Endothelial cell of umbilical vein (primary cell): ENCODE results near the gene IL9.

Experiments used
- CTCF ChIP-seq, 2 donors: IDR thresholded peaks; 1 replicate in 1 of 2; 2 replicates in 1 of 2; pipeline ENCODE4 v1.5.1; 2011; ENCODE audit warnings: low read length in 2 of 2, mild to moderate bottlenecking in 2 of 2, moderate library complexity in 2 of 2, control low read depth in 1 of 2, inconsistent platforms in 1 of 2, low read depth in 1 of 2; ENCODE audit not compliant: insufficient read depth in 1 of 2; ENCODE audit errors: extremely low read depth in 1 of 2
- POLR2A ChIP-seq: IDR thresholded peaks from 2 replicates; pipeline ENCODE4 v1.6.1; 2012; ENCODE audit warnings: low read depth, mild to moderate bottlenecking, control low read depth, low read length
- POLR2AphosphoS5 ChIP-seq: IDR thresholded peaks from 2 replicates; pipeline ENCODE4 v1.6.1; 2012; ENCODE audit warnings: low read depth, mild to moderate bottlenecking, control low read depth, low read length, moderate library complexity; ENCODE audit not compliant: insufficient read depth

DNA sequence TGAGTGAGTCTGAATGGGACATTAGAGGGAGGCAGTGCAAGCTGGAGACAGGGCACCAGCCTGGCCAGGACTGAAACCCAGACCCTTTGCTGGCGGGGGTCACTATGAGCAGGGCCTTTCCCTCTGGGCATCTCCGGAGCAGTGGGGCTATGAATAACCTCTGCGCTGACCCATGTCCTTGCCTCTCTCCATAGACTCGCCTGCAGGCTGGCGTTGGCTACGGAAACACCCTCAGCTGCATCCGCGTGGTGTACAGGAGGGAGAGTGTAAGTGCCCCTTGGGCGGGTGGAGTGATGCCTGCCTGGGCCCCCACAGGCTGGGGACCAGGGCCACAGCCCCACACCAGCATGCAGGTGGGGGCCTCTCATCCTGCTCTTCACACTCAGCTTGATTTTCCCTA, 45.4 kb downstream of the IL9 start:
- TF ChIP-seq CTCF (IDR thresholded peaks at IDR 0.05; ENCODE audit: extremely low read depth in 1 of 2, insufficient read depth in 1 of 2, low read depth in 1 of 2, low read length in 2 of 2), result no peak
- TF ChIP-seq POLR2A, result no peak
- no peak for TF ChIP-seq POLR2AphosphoS5
